Neuron (in vitro differentiated cells): ENCODE results near the gene KAZN.

Experiments used
- H2AFZ ChIP-seq: one replicate; pipeline ENCODE4 v1.6.1; 2013; ENCODE audit warnings: low read depth, mild to moderate bottlenecking, inconsistent platforms, low read length, moderate library complexity
- H3K27me3 ChIP-seq: one replicate; pipeline ENCODE4 v1.6.1; 2013; ENCODE audit warnings: low read length; ENCODE audit not compliant: insufficient read depth
- H3K36me3 ChIP-seq: one replicate; pipeline ENCODE4 v1.6.1; 2013; ENCODE audit warnings: low read length; ENCODE audit not compliant: insufficient read depth
- H3K4me1 ChIP-seq: one replicate; pipeline ENCODE4 v1.6.1; 2013; ENCODE audit warnings: low read length; ENCODE audit not compliant: insufficient read depth
- H3K4me3 ChIP-seq: 2 replicates; pipeline ENCODE4 v1.5.1; 2013; ENCODE audit warnings: mild to moderate bottlenecking, low read length, moderate library complexity
- H3K9me3 ChIP-seq: one replicate; pipeline ENCODE4 v1.6.1; 2013; ENCODE audit warnings: low read length

Gene KAZN

DNA sequence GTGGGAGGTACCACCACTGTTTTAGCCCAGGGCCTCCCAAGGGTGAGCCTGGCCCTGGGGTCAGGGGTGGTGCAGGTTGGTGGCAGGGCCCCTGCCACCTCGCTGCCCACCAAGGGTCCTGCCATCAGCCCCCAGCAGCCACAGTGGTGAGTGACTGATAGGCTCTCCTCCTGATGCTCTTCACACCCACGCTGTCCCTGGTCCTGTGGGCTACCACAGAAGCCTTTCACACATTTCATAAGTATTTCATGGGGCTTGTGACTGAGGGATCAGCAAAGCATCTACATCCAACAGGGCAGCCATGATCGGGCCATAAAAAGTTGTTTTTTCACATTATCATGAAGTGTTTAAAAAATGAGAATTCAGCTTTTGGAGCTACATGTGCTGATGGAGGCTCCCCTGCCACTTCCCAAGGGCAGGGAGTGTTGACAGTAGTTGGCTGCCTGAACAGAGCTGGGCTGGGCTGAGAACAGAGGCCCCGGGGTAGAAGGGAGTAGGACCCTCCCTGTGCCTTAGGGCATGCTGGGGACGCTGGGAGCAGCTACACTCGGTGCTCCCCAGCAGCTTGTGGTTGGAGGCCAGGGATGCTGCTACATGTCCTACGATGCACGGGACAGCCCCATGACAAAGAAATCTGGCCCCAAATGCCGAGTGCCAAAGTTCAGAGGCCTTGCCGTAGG, 482.0 kb downstream of the KAZN start:
- H3K36me3 ChIP-seq, result no peaks in the 10 kb centered on the region
- H3K4me3 ChIP-seq, result no peak overlapping the region
- H3K9me3 ChIP-seq, result peaks cover 2% of the 10 kb centered on the region
- H2AFZ ChIP-seq, result no peak overlapping the region
- H3K27me3 ChIP-seq, result no peaks in the 10 kb centered on the region
- no peaks in the 10 kb centered on the region for H3K4me1 ChIP-seq

DNA sequence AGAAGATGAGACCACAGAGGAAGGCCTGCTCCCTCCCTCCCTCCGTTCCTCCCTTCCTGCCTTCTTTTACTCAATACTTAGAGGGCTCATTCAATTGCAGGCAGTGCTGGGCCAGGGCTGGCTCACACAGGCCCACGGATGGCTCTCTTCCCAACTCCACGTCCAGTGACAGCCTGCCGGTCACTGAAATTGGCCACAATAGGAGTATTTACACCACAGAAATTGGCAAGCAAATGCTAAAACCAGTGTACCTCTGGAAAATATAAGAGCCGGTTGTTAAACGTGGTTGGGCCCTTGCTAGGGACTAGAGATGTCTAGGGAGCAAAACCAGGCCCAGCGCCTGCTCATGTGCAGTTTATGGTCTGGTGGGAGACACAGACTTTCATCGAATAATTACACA, 482.6 kb downstream of the KAZN start:
- Histone ChIP-seq H3K36me3 (no peaks in the 10 kb centered on the region), H3K4me1 (no peaks in the 10 kb centered on the region), H2AFZ (no peak overlapping the region), H3K27me3 (no peaks in the 10 kb centered on the region), H3K4me3 (no peak overlapping the region), H3K9me3 (peaks cover 2% of the 10 kb centered on the region)

DNA sequence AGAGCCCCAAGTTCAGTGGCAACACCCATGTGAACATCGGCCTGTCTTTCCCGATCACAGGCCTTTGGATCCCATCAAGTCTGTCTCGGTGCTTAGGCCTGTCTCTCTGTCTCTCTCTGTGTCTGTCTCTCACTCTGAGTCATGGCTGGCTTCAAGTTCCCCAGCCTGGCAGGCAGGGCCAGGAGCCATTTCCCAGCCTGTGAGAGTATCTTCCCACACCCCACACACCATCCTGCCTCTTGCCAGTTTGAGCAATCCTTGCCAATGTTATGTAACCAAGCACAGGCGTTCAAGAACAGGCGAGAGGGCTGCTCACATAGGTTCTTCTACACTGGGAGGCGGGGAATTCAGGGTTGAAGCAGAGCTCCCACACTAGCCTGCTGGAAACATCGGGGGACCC, 485.1 kb downstream of the KAZN start:
- Histone ChIP-seq H3K27me3 (no peaks in the 10 kb centered on the region), H3K4me3 (no peak overlapping the region), H3K9me3 (peaks cover 2% of the 10 kb centered on the region), H3K4me1 (peaks cover 10% of the 10 kb centered on the region), H3K36me3 (no peaks in the 10 kb centered on the region), H2AFZ (no peak overlapping the region)

DNA sequence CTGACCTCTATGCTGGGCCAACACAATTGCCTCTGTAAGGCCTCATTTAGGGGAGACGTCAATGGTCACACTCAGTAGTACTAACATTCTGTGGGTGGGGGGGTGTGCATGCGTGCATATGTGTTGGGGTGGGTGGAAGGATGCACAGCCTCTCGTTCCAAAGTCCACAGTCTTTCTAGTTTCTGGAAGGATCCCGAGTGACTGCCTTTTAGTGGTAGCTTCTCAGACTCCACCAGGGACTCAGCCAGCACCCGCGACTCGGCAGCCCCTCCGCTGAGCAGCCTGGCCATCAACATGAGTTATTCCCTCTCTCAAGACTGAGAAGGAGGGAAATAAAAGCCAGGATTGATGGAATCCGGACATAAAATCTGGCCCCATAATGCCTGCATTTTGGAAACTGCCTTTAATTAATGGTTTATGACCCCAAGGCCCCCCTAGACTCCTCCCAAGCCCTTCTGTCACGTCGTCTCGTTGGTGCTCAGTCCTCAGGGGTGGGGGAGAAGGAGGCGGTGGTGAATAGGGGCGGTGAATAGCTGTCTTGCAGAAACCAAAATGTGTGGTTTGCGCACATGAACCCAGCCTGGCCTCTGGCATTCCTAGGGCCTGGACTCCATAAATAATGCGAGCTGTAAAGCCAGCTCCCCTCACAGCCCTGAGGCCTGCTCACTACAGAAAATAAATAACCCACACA, 489.9 kb downstream of the KAZN start:
- H3K36me3 ChIP-seq, result no peaks in the 10 kb centered on the region
- no peaks in the 10 kb centered on the region for H3K9me3 ChIP-seq
- no peaks in the 10 kb centered on the region for H3K27me3 ChIP-seq
- peaks cover 37% of the 10 kb centered on the region for H3K4me1 ChIP-seq
- H2AFZ ChIP-seq, result no peak overlapping the region
- H3K4me3 ChIP-seq, result peak overlapping the region; percentile 10

DNA sequence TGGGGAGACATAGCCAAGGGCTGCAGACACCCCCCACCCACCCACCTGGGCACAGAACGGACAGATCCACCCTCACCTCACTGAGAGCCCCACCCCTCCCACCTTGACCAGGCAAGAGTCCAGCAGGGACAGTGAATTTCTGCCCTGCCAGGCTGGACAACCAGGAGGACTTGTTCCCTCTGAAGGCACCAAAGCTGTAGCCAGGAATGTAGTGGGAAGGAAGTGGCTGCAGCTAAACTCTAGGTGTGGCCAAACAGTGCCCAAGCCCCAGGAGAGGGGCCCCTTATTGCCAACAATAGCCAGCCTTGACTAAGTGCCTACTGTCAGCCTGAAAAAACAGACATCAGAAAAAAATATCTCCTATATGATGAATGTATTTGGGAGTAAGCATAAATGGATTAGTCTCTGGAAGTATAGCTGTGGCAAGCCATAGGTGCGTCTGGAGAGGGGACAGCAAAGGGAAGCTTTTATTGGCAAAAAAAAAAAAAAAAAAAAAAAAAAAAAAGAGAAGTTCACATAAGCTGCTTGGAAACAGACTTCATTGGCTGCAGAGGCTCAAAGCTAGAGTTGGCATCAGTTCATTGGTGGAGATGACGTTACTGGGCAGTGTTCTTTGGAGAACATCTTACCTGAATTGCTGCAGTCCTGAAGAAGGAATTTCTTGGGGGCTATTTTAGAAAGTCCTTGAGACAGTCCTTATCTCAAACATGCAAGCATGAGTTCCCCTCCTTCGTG, 490.9 kb downstream of the KAZN start:
- no peak overlapping the region for H3K4me3 ChIP-seq
- H3K9me3 ChIP-seq, result no peaks in the 10 kb centered on the region
- H2AFZ ChIP-seq, result no peak overlapping the region
- no peaks in the 10 kb centered on the region for H3K36me3 ChIP-seq
- H3K27me3 ChIP-seq, result no peaks in the 10 kb centered on the region
- H3K4me1 ChIP-seq, result peaks cover 37% of the 10 kb centered on the region

DNA sequence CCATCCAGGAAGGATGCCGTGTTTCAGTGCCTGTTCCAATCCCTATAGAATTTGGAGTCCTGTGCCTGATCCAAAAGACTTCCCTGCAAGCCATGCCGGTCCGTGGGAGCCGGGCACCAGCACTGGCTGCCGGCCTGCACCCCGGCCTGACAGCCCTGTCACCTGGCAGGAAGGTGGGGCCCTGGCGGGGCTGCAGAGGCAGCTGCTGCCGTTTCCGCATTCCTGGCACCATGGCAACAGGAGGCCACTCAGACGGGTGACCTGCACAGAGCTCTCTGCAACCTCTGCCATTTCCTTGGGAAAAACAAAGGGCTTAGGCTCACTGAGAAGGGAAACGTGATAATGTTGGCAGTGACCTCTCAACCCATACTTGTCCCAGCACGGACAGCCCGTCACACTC, 491.9 kb downstream of the KAZN start:
- Histone ChIP-seq H3K4me1 (peaks cover 37% of the 10 kb centered on the region), H3K27me3 (no peaks in the 10 kb centered on the region), H3K4me3 (no peak overlapping the region), H3K36me3 (no peaks in the 10 kb centered on the region), H3K9me3 (no peaks in the 10 kb centered on the region), H2AFZ (no peak overlapping the region)

DNA sequence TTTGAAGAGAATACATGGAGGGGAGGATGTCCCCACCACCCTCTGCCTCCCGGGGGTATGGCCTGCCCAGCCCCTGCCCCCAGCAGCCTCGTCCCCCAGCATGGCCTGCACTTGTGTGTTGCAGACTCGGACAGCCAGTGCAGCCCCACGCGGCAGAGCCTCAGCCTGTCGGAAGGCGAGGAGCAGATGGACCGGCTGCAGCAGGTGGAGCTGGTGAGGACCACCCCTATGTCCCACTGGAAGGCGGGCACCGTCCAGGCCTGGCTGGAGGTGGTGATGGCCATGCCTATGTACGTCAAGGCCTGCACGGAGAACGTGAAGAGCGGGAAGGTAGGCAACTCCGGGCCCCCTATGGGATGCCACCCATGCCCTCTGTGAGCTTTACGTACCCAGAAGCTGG, 495.6 kb downstream of the KAZN start:
- Histone ChIP-seq H2AFZ (no peak overlapping the region), H3K36me3 (no peaks in the 10 kb centered on the region), H3K9me3 (no peaks in the 10 kb centered on the region), H3K4me1 (peaks cover 28% of the 10 kb centered on the region), H3K4me3 (no peak overlapping the region), H3K27me3 (no peaks in the 10 kb centered on the region)

DNA sequence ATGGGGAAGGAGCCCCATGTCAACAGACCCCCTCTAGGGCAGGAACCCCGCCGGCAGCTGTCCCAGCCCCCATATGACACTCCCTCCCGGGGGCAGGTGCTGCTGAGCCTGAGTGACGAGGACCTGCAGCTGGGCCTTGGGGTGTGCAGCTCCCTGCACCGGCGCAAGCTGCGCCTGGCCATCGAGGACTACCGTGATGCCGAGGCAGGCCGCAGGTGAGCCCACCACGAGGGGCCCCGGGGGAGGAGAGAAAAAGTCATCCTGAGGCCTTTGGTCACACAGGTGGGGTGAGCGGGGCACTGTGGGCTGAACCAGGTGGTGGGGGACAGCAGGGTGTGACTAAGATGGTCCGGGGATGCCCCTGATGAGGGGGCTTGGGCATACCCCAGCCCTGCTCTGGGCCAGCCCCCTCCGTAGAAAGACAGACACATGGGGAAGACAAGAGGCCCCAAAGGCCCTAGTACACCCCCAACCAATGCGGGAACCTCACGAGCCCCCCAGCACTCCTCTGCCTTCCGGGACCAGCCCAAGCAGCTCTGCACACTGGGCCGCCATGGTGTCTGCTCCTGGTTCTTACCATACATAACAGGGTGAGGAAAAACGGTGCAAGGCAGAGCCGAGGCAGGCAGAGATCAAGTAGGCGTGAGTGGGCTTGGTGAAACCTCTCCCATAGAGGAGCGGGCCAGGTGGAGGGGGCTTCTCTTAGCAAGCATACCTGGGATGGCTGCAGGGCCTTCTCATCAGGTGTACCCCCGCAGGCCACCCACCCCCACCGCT, 496.4 kb downstream of the KAZN start:
- no peak overlapping the region for H2AFZ ChIP-seq
- H3K4me1 ChIP-seq, result peaks cover 24% of the 10 kb centered on the region
- no peaks in the 10 kb centered on the region for H3K9me3 ChIP-seq
- H3K4me3 ChIP-seq, result no peak overlapping the region
- no peaks in the 10 kb centered on the region for H3K27me3 ChIP-seq
- H3K36me3 ChIP-seq, result no peaks in the 10 kb centered on the region

DNA sequence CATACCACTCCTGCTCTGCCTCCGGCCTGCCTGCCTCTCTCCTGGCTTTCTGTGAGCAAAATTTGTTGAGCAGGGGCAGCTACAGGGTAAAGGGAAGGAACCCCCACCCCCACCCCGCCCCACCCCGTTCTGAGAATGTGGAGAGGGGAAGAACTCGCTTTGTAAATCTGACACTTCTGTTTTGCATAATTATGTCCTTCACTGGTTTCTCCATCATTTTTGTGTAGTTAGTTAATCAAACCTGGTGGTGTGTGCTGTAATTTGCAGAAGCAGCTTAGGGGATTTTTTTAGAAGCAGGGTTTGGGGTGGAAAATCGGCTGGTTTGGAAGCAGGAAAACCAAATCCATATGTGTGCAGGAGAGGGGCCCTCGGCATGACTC, 497.0 kb downstream of the KAZN start:
- Histone ChIP-seq H3K36me3 (no peaks in the 10 kb centered on the region), H3K27me3 (no peaks in the 10 kb centered on the region), H3K4me3 (no peak overlapping the region), H2AFZ (no peak overlapping the region), H3K9me3 (no peaks in the 10 kb centered on the region), H3K4me1 (peaks cover 21% of the 10 kb centered on the region)

DNA sequence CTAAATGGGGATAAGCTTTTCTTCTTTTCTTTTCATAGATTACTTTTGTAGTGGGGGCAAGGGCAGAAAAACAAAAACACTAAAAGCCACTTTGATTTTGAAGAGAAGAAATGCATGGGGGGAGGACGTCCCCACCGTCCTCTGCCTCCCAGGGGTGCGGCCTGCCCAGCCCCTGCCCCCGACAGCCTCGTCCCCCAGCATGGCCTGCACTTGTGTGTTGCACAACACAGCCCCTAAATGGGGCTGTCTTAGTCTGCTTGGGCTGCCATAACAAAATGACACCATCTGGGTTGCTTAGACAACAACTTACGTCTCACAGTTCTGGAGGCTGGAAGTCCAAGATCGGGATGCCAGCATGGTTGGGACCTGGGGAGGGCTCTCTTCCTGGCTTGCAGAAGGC, 497.8 kb downstream of the KAZN start:
- no peaks in the 10 kb centered on the region for H3K9me3 ChIP-seq
- no peaks in the 10 kb centered on the region for H3K27me3 ChIP-seq
- H3K4me1 ChIP-seq, result peaks cover 13% of the 10 kb centered on the region
- no peak overlapping the region for H3K4me3 ChIP-seq
- no peak overlapping the region for H2AFZ ChIP-seq
- no peaks in the 10 kb centered on the region for H3K36me3 ChIP-seq

DNA sequence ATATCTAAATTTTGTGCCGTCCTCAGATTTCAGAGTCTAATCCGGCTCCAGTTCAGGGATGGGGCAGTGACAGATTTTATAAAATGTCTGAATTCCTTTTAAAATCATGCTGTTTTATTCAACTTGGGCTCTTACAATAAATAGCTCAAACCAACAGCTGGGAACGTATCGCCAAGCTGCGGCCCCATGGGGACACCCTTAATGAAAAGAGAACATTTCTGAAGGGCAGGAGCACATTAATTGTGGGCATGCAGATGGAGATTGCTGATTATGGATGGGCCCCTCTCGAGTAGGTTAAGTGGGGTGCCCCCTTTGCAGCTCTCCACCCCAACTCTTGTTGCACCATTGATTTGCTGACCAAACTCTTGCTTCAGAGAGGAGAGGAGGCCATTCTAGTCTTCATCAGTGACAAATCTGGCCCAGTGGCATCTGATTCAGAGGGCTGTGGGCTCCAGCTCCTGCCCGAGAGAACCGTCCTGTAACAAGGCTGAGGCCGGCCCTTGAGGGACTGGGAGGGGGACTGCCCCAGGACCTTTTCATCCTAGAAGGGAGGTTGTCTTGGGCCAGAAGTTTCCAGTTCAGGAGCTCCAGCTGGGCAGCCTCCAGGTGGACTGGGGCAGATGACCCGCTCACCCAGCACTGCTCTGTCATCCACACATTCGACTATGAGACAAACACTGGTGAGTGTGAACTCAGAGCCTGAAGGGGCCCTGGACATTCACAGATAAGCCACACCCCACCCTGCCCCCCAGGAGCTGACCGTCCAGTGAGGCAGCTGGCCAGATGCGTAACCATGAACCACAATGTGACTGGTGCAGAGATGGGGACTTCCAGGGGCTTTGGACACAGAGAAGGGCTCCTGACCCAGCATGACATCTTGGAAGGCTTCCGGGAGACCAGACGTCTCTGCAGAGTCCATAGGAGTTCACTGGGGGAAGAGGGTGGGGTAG, 500.0 kb downstream of the KAZN start:
- H3K9me3 ChIP-seq, result peaks cover 3% of the 10 kb centered on the region
- H2AFZ ChIP-seq, result no peak overlapping the region
- H3K36me3 ChIP-seq, result no peaks in the 10 kb centered on the region
- no peak overlapping the region for H3K4me3 ChIP-seq
- H3K27me3 ChIP-seq, result no peaks in the 10 kb centered on the region
- peaks cover 13% of the 10 kb centered on the region for H3K4me1 ChIP-seq

DNA sequence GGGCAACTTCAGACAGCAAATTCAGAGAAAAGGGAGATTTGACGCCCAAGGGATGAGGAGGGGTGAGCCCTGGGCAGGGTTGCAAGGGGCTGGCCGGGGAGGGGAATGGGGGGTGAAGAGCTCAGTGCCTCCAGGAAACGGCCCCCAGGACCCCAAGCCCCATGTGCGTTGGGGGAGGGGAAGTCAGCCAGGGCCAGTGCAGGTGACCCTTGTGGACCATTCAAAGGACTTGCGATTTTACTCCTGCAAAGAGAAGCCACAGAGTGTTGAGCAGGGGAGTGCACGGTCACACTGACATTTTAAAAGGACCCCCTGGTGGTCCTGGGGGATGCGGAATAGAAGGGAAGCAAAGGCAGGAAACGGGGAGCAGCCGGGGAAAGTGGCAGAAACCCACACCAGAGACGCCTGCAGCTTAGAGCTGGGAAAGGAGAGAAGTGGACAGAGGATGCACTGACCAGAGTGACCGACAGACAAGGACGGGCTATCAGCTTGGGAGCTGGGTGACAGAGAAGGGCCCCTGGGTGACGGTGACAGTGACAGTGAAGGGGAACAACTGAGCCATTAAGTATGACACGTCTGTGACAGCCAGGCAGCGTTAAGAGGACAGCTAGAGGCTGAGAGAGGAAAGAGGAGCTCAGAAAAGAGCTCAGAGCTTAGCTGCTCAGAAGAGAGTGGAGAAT, 501.1 kb downstream of the KAZN start:
- Histone ChIP-seq H3K36me3 (no peaks in the 10 kb centered on the region), H3K4me1 (peaks cover 13% of the 10 kb centered on the region), H3K4me3 (no peak overlapping the region), H2AFZ (no peak overlapping the region), H3K27me3 (no peaks in the 10 kb centered on the region), H3K9me3 (peaks cover 12% of the 10 kb centered on the region)
